Uterus (tissue), 2 donors: Measurements from ENCODE around the gene SPEG.

Experiments used
- CTCF ChIP-seq, 4 experiments: fragments of 200-600 bp in 2 of 4; fragments of 450-650 bp in 2 of 4; sonication (generic) in 2 of 4; IDR thresholded peaks; one replicate each; pipeline ENCODE4 v1.5.1; 2016 to 2019; ENCODE audit warnings: antibody characterized with exemption in 4 of 4, mild to moderate bottlenecking in 2 of 4, moderate library complexity in 1 of 4
- POLR2A ChIP-seq, 2 donors: fragments of 450-650 bp; IDR thresholded peaks; one replicate each; pipeline ENCODE4 v1.6.1; 2016; ENCODE audit warnings: antibody characterized with exemption in 2 of 2, mild to moderate bottlenecking in 1 of 2, moderate library complexity in 1 of 2

- TF ChIP-seq CTCF (IDR thresholded peaks at IDR 0.05) (no peak), POLR2A (IDR thresholded peaks at IDR 0.05) (no peak)
These were observed 103.2 kb downstream of the SPEG start for GRCh38 chr2:219537657-219538488.
